DOHH2 (cell line): ENCODE measurements around the gene CNPY1.

Experiments
- CTCF ChIP-seq: fragments of 200-600 bp; sonication (generic); IDR thresholded peaks from one replicate; pipeline ENCODE4 v1.5.1; 2014; ENCODE audit warnings: antibody characterized with exemption, mild to moderate bottlenecking, low read depth, low read length; ENCODE audit not compliant: poor library complexity, severe bottlenecking
- EZH2phosphoT487 ChIP-seq: fragments of 200-600 bp; sonication (generic); IDR thresholded peaks from 2 replicates; pipeline ENCODE4 v1.6.1; 2017; ENCODE audit warnings: borderline replicate concordance, mild to moderate bottlenecking, antibody characterized with exemption, low read length, moderate library complexity, mixed read lengths

DNA sequence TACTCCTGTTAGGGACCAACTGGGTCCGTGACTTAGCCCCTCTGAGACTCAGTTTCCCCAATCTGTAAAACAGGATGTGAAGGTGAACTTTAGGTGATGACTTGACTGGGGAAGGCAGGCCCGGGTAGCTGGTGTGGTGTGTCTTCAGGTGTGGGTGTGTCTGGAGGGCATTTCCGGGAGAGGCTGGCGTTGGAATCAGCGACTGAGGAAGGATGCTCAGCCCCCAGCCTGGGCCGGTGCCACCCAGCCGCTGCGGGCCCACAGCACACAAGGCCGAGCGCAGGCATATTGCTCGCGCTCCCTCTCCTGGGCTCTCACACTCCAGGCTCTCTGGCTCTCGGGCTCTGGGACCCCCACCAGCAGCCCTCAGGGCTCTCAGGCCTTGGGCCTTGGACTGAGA lies 31.7 kb upstream of the CNPY1 start:
- TF ChIP-seq CTCF (no peak), EZH2phosphoT487 (no peak)
